ENCODE results near the gene PRKCE. TPM values are rescaled to one million over a fixed set of nuclear protein-coding genes. Genes with fewer than 3 reads are reported as not detected.
"Not testable (repeated sequence)": the region's sequence is repeated elsewhere in the genome, so short reads cannot be mapped to it uniquely, and the experiment has no call there.

The PRKCE gene
- total RNA-seq, 1 donor from 2014 or later, result 62.8 TPM

GRCh38 chr2:46208766-46209165 lies 557.3 kb downstream of the PRKCE start:
- no peak for DNase-seq (ENCODE audit: low spot score in 2 of 2)
- FAIRE-seq, result no peak

GRCh38 chr2:46210063-46210462 lies 558.6 kb downstream of the PRKCE start:
- no peak for DNase-seq (ENCODE audit: low spot score in 2 of 2)

GRCh38 chr2:46211461-46211860 lies 560.0 kb downstream of the PRKCE start:
- FAIRE-seq (no peak), DNase-seq (ENCODE audit: low spot score in 2 of 2) (no peak)

More at GRCh38 chr2:46210063-46210462, 558.6 kb downstream of the PRKCE start:
- peak; percentile 43 for FAIRE-seq

- FAIRE-seq (no peak), DNase-seq (ENCODE audit: low spot score in 2 of 2) (no peak)
Observed at GRCh38 chr2:46213906-46214305, 562.4 kb downstream of the PRKCE start.

GRCh38 chr2:46216213-46216612 lies 564.7 kb downstream of the PRKCE start:
- FAIRE-seq (no peak), DNase-seq (ENCODE audit: low spot score in 2 of 2) (no peak)

- not testable (repeated sequence) for FAIRE-seq
Observed at GRCh38 chr2:46223514-46223913, 572.0 kb downstream of the PRKCE start.

GRCh38 chr2:46225150-46225625 lies 573.7 kb downstream of the PRKCE start:
- FAIRE-seq, result no peak
- no peak for DNase-seq (ENCODE audit: low spot score in 2 of 2)

More at GRCh38 chr2:46223514-46223913, 572.0 kb downstream of the PRKCE start:
- DNase-seq (ENCODE audit: low spot score in 2 of 2), result not testable (repeated sequence)

GRCh38 chr2:46225730-46226129 lies 574.3 kb downstream of the PRKCE start:
- DNase-seq (ENCODE audit: low spot score in 2 of 2) (no peak), FAIRE-seq (no peak)

- DNase-seq (ENCODE audit: low spot score in 2 of 2), result no peak
- no peak for FAIRE-seq
Observed at GRCh38 chr2:46226620-46227019, 575.1 kb downstream of the PRKCE start.

GRCh38 chr2:46227022-46227421 lies 575.5 kb downstream of the PRKCE start:
- no peak for DNase-seq (ENCODE audit: low spot score in 2 of 2)

GRCh38 chr2:46227674-46228289 lies 576.3 kb downstream of the PRKCE start:
- FAIRE-seq (no peak), DNase-seq (ENCODE audit: low spot score in 2 of 2) (no peak)

More at GRCh38 chr2:46227022-46227421, 575.5 kb downstream of the PRKCE start:
- FAIRE-seq, result no peak

- DNase-seq (ENCODE audit: low spot score in 2 of 2) (no peak), FAIRE-seq (no peak)
Observed at GRCh38 chr2:46229134-46230063, 577.9 kb downstream of the PRKCE start.

- DNase-seq (ENCODE audit: low spot score in 2 of 2) (no peak), FAIRE-seq (no peak)
Observed at GRCh38 chr2:46230115-46230571, 578.7 kb downstream of the PRKCE start.

- DNase-seq (ENCODE audit: low spot score in 2 of 2), result no peak
- FAIRE-seq, result no peak
Observed at GRCh38 chr2:46230677-46231425, 579.4 kb downstream of the PRKCE start.

GRCh38 chr2:46231721-46232120 lies 580.2 kb downstream of the PRKCE start:
- no peak for FAIRE-seq

GRCh38 chr2:46232860-46233259 lies 581.4 kb downstream of the PRKCE start:
- DNase-seq (ENCODE audit: low spot score in 2 of 2) (no peak), FAIRE-seq (no peak)

More at GRCh38 chr2:46231721-46232120, 580.2 kb downstream of the PRKCE start:
- no peak for DNase-seq (ENCODE audit: low spot score in 2 of 2)

GRCh38 chr2:46236006-46236875 lies 584.8 kb downstream of the PRKCE start:
- no peak for DNase-seq (ENCODE audit: low spot score in 2 of 2)
- no peak for FAIRE-seq

GRCh38 chr2:46236876-46237859 lies 585.7 kb downstream of the PRKCE start:
- DNase-seq (ENCODE audit: low spot score in 2 of 2) (no peak), FAIRE-seq (no peak)

All from frontal cortex (tissue), 4 donors.